Esophagus squamous epithelium (tissue), 4 donors: ENCODE measurements around the gene MICAL2.

Experiments used
- POLR2A ChIP-seq, 4 donors: fragments of 450-650 bp; IDR thresholded peaks; one replicate each; pipeline ENCODE4 v1.6.1; 2017; ENCODE audit warnings: antibody characterized with exemption in 4 of 4, mild to moderate bottlenecking in 4 of 4, moderate library complexity in 3 of 4
- TF ChIP-seq, protein P1 (sequence below), 6 experiments: fragments of 450-650 bp in 4 of 6; fragments of 200-600 bp in 2 of 6; sonication (generic) in 2 of 6; IDR thresholded peaks; one replicate each; pipeline ENCODE4 v1.5.1; 2016 to 2019; ENCODE audit warnings: antibody characterized with exemption in 6 of 6, mild to moderate bottlenecking in 4 of 6, moderate library complexity in 4 of 6

DNA sequence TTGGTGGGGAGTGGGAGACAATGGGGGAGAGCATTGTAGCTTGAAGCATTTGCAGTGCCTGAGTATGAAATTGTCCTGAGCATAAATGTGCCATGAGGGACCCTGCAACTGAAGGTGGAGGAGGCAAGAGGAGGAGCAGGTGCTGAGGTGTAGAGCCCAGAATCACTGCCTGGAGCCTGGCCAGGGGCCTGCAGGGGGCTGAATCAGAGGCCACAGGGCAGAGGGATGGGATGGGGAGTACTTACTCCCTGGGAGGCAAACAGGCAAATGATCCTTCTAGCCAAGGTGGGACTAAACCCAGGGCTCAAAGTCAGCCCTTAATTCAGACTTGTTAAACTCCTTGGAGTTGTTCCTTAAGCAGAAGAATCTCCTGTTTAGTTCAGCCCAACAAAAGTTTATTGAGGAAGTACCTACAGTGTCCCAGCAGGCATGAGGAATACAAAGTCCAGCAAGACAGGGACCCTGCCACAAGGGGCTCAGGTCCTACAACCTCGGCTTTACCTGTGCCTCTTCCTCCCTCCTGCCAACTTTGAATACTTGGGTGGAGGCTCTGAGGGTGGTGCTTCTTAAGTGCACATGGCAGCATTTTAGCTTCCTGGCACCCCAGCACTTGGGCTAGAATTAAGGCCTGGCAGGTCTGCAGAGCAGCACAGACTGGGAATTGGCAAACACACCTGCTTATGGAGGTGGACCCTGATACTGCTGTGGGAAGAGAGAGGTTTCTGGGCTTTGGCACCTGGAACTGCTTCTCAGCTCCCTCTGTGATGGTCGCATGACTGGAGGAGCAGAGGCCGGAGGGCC, 20.0 kb downstream of the MICAL2 start:
- TF ChIP-seq, protein P1, sequence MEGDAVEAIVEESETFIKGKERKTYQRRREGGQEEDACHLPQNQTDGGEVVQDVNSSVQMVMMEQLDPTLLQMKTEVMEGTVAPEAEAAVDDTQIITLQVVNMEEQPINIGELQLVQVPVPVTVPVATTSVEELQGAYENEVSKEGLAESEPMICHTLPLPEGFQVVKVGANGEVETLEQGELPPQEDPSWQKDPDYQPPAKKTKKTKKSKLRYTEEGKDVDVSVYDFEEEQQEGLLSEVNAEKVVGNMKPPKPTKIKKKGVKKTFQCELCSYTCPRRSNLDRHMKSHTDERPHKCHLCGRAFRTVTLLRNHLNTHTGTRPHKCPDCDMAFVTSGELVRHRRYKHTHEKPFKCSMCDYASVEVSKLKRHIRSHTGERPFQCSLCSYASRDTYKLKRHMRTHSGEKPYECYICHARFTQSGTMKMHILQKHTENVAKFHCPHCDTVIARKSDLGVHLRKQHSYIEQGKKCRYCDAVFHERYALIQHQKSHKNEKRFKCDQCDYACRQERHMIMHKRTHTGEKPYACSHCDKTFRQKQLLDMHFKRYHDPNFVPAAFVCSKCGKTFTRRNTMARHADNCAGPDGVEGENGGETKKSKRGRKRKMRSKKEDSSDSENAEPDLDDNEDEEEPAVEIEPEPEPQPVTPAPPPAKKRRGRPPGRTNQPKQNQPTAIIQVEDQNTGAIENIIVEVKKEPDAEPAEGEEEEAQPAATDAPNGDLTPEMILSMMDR (IDR thresholded peaks at IDR 0.05) = no peak
- no peak for TF ChIP-seq POLR2A (IDR thresholded peaks at IDR 0.05)
